Measurements from ENCODE around the gene TUBGCP5.

The TUBGCP5 gene

GRCh38 chr15:22954798-22955543 is 84.4 kb downstream of the TUBGCP5 start:
- DNase-seq (ENCODE audit: low read depth in 1 of 2, low spot score in 1 of 2), result no peak

GRCh38 chr15:22954326-22954725 is 85.0 kb downstream of the TUBGCP5 start:
- DNase-seq (ENCODE audit: low read depth in 1 of 2, low spot score in 1 of 2), result no peak

- DNase-seq (ENCODE audit: low read depth in 1 of 2, low spot score in 1 of 2), result no peak
Measured at GRCh38 chr15:22952796-22953579, 86.4 kb downstream of the TUBGCP5 start.

- DNase-seq (ENCODE audit: low read depth in 1 of 2, low spot score in 1 of 2), result no peak
Measured at GRCh38 chr15:22951381-22952280, 87.7 kb downstream of the TUBGCP5 start.

- no peak for DNase-seq (ENCODE audit: low read depth in 1 of 2, low spot score in 1 of 2)
Measured at GRCh38 chr15:22951031-22951380, 88.4 kb downstream of the TUBGCP5 start.

GRCh38 chr15:22950256-22950990 is 88.9 kb downstream of the TUBGCP5 start:
- no peak for DNase-seq (ENCODE audit: low read depth in 1 of 2, low spot score in 1 of 2)
